ENCODE data around the gene HOMER1. TPM values are rescaled to one million over a fixed set of nuclear protein-coding genes. Genes with fewer than 3 reads are reported as not detected.

HOMER1 gene
- total and polyA plus RNA-seq, 7 donors = 0.23 to 31.0 (median 8.3) TPM

DNA sequence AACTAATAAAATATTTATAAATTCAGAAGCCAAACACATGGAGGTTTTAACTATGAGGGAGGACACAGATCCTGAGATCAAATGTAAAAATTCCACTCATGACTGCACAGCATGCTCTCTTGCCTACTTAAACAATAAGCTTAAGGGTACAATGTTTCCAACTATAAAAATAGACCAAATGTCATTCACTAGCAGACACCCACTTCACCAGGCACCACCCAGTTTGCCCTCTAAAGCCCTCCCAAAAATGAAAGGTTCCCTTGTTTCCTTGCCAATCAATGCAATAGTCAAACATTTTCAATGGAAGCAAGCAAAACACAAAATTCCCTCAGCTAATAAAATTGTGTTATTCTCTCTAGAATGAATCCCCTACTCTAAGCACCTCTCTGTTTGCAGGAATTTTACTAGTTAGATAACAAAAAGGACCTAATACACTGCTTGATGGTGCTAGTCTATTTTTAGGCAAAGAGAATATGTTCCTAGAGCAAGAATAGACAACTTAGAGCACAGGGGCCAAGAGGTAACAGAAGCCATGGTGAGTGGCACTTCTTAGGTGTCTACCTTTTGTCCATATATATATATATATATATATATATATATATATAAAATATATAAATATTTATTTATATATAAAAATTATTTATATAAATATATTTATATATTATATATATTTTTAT, 135.3 kb downstream of the HOMER1 start:
- intact Hi-C loops (cut with DNase I) = no loop called here
- Histone ChIP-seq H3K9me3 (peaks cover 0 to 13% (median 8%) of the 10 kb centered on the region in 4 donors), H3K4me1 (no peaks in the 10 kb centered on the region), H3K4me3 (no peak overlapping the region), H3K27ac (no peak overlapping the region), H3K27me3 (no peaks in the 10 kb centered on the region), H3K36me3 (no peaks in the 10 kb centered on the region)
- no peak for TF ChIP-seq POLR2AphosphoS5 (IDR thresholded peaks at IDR 0.05)
- TF ChIP-seq, protein P1, sequence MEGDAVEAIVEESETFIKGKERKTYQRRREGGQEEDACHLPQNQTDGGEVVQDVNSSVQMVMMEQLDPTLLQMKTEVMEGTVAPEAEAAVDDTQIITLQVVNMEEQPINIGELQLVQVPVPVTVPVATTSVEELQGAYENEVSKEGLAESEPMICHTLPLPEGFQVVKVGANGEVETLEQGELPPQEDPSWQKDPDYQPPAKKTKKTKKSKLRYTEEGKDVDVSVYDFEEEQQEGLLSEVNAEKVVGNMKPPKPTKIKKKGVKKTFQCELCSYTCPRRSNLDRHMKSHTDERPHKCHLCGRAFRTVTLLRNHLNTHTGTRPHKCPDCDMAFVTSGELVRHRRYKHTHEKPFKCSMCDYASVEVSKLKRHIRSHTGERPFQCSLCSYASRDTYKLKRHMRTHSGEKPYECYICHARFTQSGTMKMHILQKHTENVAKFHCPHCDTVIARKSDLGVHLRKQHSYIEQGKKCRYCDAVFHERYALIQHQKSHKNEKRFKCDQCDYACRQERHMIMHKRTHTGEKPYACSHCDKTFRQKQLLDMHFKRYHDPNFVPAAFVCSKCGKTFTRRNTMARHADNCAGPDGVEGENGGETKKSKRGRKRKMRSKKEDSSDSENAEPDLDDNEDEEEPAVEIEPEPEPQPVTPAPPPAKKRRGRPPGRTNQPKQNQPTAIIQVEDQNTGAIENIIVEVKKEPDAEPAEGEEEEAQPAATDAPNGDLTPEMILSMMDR (IDR thresholded peaks at IDR 0.05) = no peak
- TF ChIP-seq POLR2A (IDR thresholded peaks at IDR 0.05) = no peak
- no peak for TF ChIP-seq EP300 (IDR thresholded peaks at IDR 0.05)
- DNase-seq = no peak

DNA sequence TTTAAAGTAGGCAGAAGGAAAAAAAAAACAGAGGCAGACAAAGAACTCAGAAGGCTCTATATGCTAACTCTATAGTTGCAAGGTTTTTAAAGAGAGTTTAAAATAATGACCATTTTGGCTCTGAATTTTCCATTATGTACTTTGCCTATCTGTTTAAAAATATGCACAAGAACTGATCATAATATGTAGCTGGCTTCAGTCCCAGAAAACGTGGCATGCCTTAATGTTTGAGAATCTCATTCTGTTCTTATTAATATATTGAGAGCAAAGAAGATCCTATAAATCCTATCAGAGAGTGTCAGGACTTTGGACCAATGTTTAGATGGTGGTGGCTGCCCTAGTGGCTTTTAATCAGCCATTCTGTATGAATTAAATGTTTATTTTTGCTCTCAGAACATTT, 156.5 kb downstream of the HOMER1 start:
- Histone ChIP-seq H3K36me3 (no peaks in the 10 kb centered on the region), H3K9me3 (no peaks in the 10 kb centered on the region), H3K27ac (no peak overlapping the region), H3K4me3 (no peak overlapping the region), H3K27me3 (no peaks in the 10 kb centered on the region), H3K4me1 (peaks cover 0 to 3% (median 0%) of the 10 kb centered on the region in 4 donors)
- TF ChIP-seq, protein P1 (IDR thresholded peaks at IDR 0.05) = no peak
- no peak for TF ChIP-seq POLR2A (IDR thresholded peaks at IDR 0.05)
- TF ChIP-seq POLR2AphosphoS5 (IDR thresholded peaks at IDR 0.05) = no peak
- no peak for TF ChIP-seq EP300 (IDR thresholded peaks at IDR 0.05)
- DNase-seq = no peak
- WGBS, 2 donors = 4 to 39% methylated on average over 1 of the region's 1 CpG
- intact Hi-C loops (cut with DNase I) = no loop called here

DNA sequence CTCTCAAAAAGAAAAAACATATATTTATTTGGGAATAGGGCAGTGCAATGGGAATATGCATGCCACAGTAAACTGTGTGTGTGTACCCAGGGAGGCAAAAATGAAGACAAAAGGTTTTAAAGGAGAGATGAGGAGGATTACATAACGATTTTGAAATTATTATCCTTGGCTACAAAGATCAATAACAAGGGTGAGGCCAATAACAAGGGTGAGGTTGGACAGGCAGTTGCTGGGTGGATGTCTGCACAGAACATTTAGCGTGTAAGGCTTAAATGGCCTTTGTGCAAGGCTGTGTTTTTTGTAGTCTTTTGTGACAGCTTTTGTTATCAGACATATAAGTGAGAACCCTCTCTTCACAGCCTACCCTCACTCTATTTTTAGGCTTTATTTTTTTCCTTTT, 164.1 kb downstream of the HOMER1 start:
- DNase-seq = no peak
- WGBS, 2 donors = 48 to 80% methylated on average over 2 of the region's 2 CpGs
- intact Hi-C loops (cut with DNase I) = no loop called here
- Histone ChIP-seq H3K4me1 (no peaks in the 10 kb centered on the region), H3K27me3 (no peaks in the 10 kb centered on the region), H3K27ac (no peak overlapping the region), H3K9me3 (no peaks in the 10 kb centered on the region), H3K4me3 (no peak overlapping the region), H3K36me3 (no peaks in the 10 kb centered on the region)
- TF ChIP-seq POLR2A (IDR thresholded peaks at IDR 0.05) = no peak
- no peak for TF ChIP-seq EP300 (IDR thresholded peaks at IDR 0.05)
- TF ChIP-seq, protein P1 (IDR thresholded peaks at IDR 0.05) = no peak
- no peak for TF ChIP-seq POLR2AphosphoS5 (IDR thresholded peaks at IDR 0.05)

DNA sequence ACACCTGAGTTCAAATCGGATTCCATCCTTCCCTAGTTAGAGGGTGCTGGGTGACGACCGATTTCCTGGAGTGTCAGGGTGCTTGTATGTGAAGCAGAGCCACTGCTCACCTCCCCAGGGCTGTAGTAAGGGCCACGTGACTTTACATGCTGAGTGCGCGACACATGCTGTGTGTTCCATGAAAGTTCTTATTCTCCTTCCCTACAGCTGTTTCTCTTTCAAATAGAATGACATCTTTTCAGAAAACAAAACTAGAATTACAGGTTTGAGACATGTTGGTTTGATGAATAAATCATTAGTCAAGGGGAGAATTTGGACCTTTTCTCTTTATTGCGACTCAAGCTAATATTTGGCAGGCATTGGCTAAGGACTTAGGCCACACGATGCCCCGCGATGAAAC, 164.9 kb downstream of the HOMER1 start:
- WGBS, 2 donors = 92 to 94% methylated on average over 10 of the region's 10 CpGs
- Histone ChIP-seq H3K36me3 (no peaks in the 10 kb centered on the region), H3K4me1 (no peaks in the 10 kb centered on the region), H3K27ac (no peak overlapping the region), H3K9me3 (no peaks in the 10 kb centered on the region), H3K27me3 (no peaks in the 10 kb centered on the region), H3K4me3 (no peak overlapping the region)
- DNase-seq = no peak
- intact Hi-C loops (cut with DNase I) = no loop called here
- no peak for TF ChIP-seq POLR2A (IDR thresholded peaks at IDR 0.05)

DNA sequence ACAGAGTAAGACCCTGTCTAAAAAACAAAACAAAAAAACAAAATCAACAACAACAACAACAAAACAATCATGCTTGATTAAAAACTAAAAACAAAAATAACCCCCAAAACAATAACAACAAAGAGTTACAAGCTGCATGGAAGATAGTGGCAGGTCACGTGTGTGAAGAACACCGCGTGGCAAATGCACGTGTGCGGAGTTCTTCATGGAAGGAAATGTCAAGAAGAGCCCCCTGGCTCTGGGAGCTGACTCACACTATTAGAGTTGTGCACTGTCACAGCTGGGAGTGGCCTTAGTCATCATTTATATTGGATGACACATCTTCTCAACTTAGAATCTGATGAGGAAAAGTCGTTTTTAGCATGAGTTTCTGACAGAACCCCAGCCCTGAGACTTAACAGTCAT, 167.5 kb downstream of the HOMER1 start:
- TF ChIP-seq POLR2AphosphoS5 (IDR thresholded peaks at IDR 0.05) (no peak), POLR2A (IDR thresholded peaks at IDR 0.05) (no peak), EP300 (IDR thresholded peaks at IDR 0.05) (no peak)
- TF ChIP-seq, protein P1 (IDR thresholded peaks at IDR 0.05) = no peak
- Histone ChIP-seq H3K4me1 (no peaks in the 10 kb centered on the region), H3K27me3 (no peaks in the 10 kb centered on the region), H3K4me3 (no peak overlapping the region), H3K27ac (no peak overlapping the region), H3K9me3 (no peaks in the 10 kb centered on the region), H3K36me3 (no peaks in the 10 kb centered on the region)
- 86 to 90% methylated on average over 6 of the region's 6 CpGs for WGBS, 2 donors
- intact Hi-C loops (cut with DNase I) = no loop called here
- DNase-seq = no peak

Data from sigmoid colon (tissue), 7 donors.